K562 (cell line): ENCODE data around the gene ZNF485. TPM values are rescaled to one million over a fixed set of nuclear protein-coding genes. Genes with fewer than 3 reads are reported as not detected.

Source experiments
- ARHGAP35 ChIP-seq: fragments of 450-650 bp; IDR thresholded peaks from 2 replicates; pipeline ENCODE4 v1.6.1; 2018; ENCODE audit not compliant: partially characterized antibody
- CEBPB ChIP-seq: fragments of 450-650 bp; IDR thresholded peaks from 2 replicates; pipeline ENCODE4 v1.6.1; 2016; ENCODE audit warnings: missing genetic modification characterization, missing compliant biosample characterization
- COPS2 ChIP-seq: fragments of 450-650 bp; conservative IDR thresholded peaks from 2 replicates; pipeline ENCODE4 v1.6.1; 2016; ENCODE audit warnings: mild to moderate bottlenecking, moderate library complexity
- CSDE1 ChIP-seq, 2 experiments: fragments of 450-650 bp; IDR thresholded peaks; 2 replicates each; pipeline ENCODE4 v1.6.1; 2016; ENCODE audit warnings: mild to moderate bottlenecking in 1 of 2
- EP300 ChIP-seq: IDR thresholded peaks from 2 replicates; pipeline ENCODE4 v1.6.1; 2012; ENCODE audit warnings: low read length, improper control_type of control experiment
- HMG20B ChIP-seq: fragments of 250-450 bp; sonication (Bioruptor Pico); IDR thresholded peaks from 2 replicates; pipeline ENCODE4 v1.5.0; 2021; ENCODE audit warnings: mild to moderate bottlenecking
- HNRNPUL1 ChIP-seq: fragments of 200-400 bp; formaldehyde crosslinking; IDR thresholded peaks from 2 replicates; pipeline ENCODE4 v1.6.1; 2017; ENCODE audit warnings: low read length
- MAFG ChIP-seq: fragments of 450-650 bp; conservative IDR thresholded peaks from 2 replicates; pipeline ENCODE4 v1.6.1; 2016; ENCODE audit warnings: missing genetic modification characterization, missing compliant biosample characterization
- MIER1 ChIP-seq: fragments of 450-650 bp; IDR thresholded peaks from 2 replicates; pipeline ENCODE4 v1.6.1; 2016; ENCODE audit warnings: antibody characterized with exemption, mild to moderate bottlenecking, low read depth
- SMARCA5 ChIP-seq: fragments of 450-650 bp; IDR thresholded peaks from 2 replicates; pipeline ENCODE4 v1.6.1; 2016
- SRSF7 ChIP-seq: fragments of 200-400 bp; formaldehyde crosslinking; optimal IDR thresholded peaks from 2 replicates; pipeline ENCODE3; 2017; ENCODE audit warnings: mild to moderate bottlenecking, low read depth, low read length
- YY1 ChIP-seq, 3 experiments: IDR thresholded peaks; 2 replicates each; pipeline ENCODE4 v1.6.1; 2011; ENCODE audit warnings: low read length in 2 of 3, mild to moderate bottlenecking in 2 of 3, moderate library complexity in 2 of 3, borderline replicate concordance in 1 of 3, control low read depth in 1 of 3, low read depth in 1 of 3; ENCODE audit not compliant: insufficient read depth in 3 of 3, insufficient replicate concordance in 2 of 3, control insufficient read depth in 1 of 3, insufficient read length in 1 of 3; ENCODE audit errors: extremely low read depth in 1 of 3
- ZNF140 ChIP-seq: fragments of 250-450 bp; sonication (Bioruptor Pico); IDR thresholded peaks from 2 replicates; pipeline ENCODE4 v1.8.0; 2021; ENCODE audit warnings: moderate library complexity, mild to moderate bottlenecking, inconsistent platforms
- polyA plus RNA-seq, 8 experiments: library from polyadenylated mRNA; depleted of rRNA in 4 of 8; stranded (reverse) in 5 of 8; unstranded in 3 of 8; fragments of >200 nt; fragmentation: Nextera tagmentation in 2 of 8; fragmentation: Illumina TruSeq in 1 of 8; extraction: Ambion mirVana in 2 of 8; extraction: Trizol in 1 of 8; gene quantifications; 2 replicates each; pipeline versions ENCODE4 v1.2.1 to v1.2.3, GENCODE V29; 2011 to 2014; ENCODE audit warnings: inconsistent platforms in 1 of 8, missing spikeins in 1 of 8
- total RNA-seq, 7 experiments: library from RNA; depleted of rRNA in 6 of 7; stranded (reverse); fragments of >200 nt in 6 of 7; fragmentation: Illumina TruSeq in 2 of 7; extraction: Trizol in 2 of 7; gene quantifications; 2 replicates each; pipeline versions ENCODE4 v1.2.1 to v1.2.3, GENCODE V29; 2011 to 2021; ENCODE audit warnings: low replicate concordance in 1 of 7
- TF ChIP-seq, protein P1 (sequence below): sonication (generic); formaldehyde crosslinking; IDR thresholded peaks from 2 replicates; pipeline ENCODE4 v1.8.0; 2023; ENCODE audit warnings: mild to moderate bottlenecking, missing genetic modification reagents
- TF ChIP-seq, protein P2 (sequence below): fragments of 250-450 bp; sonication (Bioruptor Pico); IDR thresholded peaks from 2 replicates; pipeline ENCODE4 v1.9.0; 2021; ENCODE audit warnings: mild to moderate bottlenecking, inconsistent platforms
- TF ChIP-seq, protein P3 (sequence below): fragments of 450-650 bp; IDR thresholded peaks from 2 replicates; pipeline ENCODE4 v1.7.0; 2016; ENCODE audit warnings: borderline replicate concordance

Gene ZNF485
- total and polyA plus RNA-seq, 9 of the 15 experiments (the other 6 are each of a cell fraction or from before 2014, with no cell fraction given), result 8.0 to 18.7 (median 11.9) TPM

DNA sequence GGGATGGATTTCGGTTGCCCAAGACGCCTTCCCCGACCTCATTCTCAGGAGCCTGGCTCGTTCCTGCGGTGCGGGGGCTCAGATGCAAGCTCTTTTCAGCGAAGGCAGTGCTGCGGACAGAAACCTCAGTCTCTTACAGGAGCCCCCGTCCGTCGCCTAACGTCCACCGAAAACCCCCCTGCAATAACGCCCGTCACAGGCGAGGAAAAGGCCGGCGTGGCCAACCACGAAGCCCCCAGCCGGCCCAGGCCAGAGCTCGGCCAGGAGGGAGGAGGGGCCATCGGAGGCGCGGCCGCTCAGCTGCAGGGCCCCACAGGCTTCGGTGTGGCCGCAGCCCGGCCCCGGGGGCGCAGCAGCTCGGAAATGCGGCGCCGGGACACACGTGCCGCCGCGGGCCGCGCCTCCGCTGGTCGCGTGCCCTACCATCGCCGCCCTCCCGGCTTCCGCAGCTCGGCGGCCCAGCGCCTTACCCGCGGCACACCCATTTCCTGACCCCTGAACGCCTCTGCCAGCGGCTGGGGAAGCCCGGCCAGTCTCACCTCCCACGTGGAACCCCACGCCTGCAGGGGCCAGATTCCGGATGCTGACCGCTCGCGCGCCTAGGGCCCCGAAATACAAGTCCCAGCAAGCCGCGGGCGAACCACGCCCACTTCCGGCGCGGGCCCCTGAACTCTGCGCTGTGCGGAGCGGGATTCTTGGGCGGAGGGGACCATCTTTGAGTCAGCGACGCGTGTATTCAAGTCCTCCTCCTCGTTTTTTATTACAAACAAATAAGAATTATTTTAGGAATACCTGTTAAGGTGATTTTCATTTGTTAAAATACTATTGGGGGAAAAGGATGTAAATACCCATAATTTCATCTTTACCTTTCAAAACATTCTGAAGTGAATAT is 32.0 kb upstream of the ZNF485 start, which contains the start of gene ZNF239 (continued):
- TF ChIP-seq, protein P1, sequence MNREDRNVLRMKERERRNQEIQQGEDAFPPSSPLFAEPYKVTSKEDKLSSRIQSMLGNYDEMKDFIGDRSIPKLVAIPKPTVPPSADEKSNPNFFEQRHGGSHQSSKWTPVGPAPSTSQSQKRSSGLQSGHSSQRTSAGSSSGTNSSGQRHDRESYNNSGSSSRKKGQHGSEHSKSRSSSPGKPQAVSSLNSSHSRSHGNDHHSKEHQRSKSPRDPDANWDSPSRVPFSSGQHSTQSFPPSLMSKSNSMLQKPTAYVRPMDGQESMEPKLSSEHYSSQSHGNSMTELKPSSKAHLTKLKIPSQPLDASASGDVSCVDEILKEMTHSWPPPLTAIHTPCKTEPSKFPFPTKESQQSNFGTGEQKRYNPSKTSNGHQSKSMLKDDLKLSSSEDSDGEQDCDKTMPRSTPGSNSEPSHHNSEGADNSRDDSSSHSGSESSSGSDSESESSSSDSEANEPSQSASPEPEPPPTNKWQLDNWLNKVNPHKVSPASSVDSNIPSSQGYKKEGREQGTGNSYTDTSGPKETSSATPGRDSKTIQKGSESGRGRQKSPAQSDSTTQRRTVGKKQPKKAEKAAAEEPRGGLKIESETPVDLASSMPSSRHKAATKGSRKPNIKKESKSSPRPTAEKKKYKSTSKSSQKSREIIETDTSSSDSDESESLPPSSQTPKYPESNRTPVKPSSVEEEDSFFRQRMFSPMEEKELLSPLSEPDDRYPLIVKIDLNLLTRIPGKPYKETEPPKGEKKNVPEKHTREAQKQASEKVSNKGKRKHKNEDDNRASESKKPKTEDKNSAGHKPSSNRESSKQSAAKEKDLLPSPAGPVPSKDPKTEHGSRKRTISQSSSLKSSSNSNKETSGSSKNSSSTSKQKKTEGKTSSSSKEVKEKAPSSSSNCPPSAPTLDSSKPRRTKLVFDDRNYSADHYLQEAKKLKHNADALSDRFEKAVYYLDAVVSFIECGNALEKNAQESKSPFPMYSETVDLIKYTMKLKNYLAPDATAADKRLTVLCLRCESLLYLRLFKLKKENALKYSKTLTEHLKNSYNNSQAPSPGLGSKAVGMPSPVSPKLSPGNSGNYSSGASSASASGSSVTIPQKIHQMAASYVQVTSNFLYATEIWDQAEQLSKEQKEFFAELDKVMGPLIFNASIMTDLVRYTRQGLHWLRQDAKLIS (CRISPR knock-in tag), result peak; percentile 79
- TF ChIP-seq MAFG (tag) (no peak), HNRNPUL1 (no peak), SMARCA5 (no peak), MIER1 (no peak), CSDE1 (IDR thresholded peaks at IDR 0.05) (no peak), CEBPB (tag) (peak; percentile 46), YY1 (IDR thresholded peaks at IDR 0.05; ENCODE audit: borderline replicate concordance in 1 of 3, control insufficient read depth in 1 of 3, extremely low read depth in 1 of 3, insufficient read depth in 3 of 3, insufficient read length in 1 of 3, insufficient replicate concordance in 2 of 3, low read depth in 1 of 3, low read length in 2 of 3) (peak in 2 of 3 experiments; percentile 61 to 76), SRSF7 (no peak), COPS2 (no peak), ZNF140 (CRISPR knock-in tag) (no peak), EP300 (peak; percentile 3; the same call in 1 of the 2 replicates), HMG20B (CRISPR knock-in tag) (no peak), ARHGAP35 (no peak)
- TF ChIP-seq, protein P2, sequence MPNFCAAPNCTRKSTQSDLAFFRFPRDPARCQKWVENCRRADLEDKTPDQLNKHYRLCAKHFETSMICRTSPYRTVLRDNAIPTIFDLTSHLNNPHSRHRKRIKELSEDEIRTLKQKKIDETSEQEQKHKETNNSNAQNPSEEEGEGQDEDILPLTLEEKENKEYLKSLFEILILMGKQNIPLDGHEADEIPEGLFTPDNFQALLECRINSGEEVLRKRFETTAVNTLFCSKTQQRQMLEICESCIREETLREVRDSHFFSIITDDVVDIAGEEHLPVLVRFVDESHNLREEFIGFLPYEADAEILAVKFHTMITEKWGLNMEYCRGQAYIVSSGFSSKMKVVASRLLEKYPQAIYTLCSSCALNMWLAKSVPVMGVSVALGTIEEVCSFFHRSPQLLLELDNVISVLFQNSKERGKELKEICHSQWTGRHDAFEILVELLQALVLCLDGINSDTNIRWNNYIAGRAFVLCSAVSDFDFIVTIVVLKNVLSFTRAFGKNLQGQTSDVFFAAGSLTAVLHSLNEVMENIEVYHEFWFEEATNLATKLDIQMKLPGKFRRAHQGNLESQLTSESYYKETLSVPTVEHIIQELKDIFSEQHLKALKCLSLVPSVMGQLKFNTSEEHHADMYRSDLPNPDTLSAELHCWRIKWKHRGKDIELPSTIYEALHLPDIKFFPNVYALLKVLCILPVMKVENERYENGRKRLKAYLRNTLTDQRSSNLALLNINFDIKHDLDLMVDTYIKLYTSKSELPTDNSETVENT (CRISPR knock-in tag), result peak; percentile 80
- TF ChIP-seq, protein P3, sequence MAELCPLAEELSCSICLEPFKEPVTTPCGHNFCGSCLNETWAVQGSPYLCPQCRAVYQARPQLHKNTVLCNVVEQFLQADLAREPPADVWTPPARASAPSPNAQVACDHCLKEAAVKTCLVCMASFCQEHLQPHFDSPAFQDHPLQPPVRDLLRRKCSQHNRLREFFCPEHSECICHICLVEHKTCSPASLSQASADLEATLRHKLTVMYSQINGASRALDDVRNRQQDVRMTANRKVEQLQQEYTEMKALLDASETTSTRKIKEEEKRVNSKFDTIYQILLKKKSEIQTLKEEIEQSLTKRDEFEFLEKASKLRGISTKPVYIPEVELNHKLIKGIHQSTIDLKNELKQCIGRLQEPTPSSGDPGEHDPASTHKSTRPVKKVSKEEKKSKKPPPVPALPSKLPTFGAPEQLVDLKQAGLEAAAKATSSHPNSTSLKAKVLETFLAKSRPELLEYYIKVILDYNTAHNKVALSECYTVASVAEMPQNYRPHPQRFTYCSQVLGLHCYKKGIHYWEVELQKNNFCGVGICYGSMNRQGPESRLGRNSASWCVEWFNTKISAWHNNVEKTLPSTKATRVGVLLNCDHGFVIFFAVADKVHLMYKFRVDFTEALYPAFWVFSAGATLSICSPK, result no peak
